H1 (cell line): ENCODE results near the gene OR2L5.

Source experiments
- BRCA1 ChIP-seq: IDR thresholded peaks from 2 replicates; pipeline ENCODE4 v1.6.1; 2012; ENCODE audit warnings: low read depth, low read length, improper control_type of control experiment
- CHD1 ChIP-seq: IDR thresholded peaks from 2 replicates; pipeline ENCODE4 v1.6.1; 2012; ENCODE audit warnings: low read depth, low read length, improper control_type of control experiment
- EZH2 ChIP-seq: fragments of 200-600 bp; sonication (generic); IDR thresholded peaks from 2 replicates; pipeline ENCODE4 v1.7.1; 2012; ENCODE audit warnings: low read depth, mild to moderate bottlenecking, moderate library complexity, low read length, inconsistent platforms; ENCODE audit not compliant: severe bottlenecking
- HDAC2 ChIP-seq, 2 experiments: fragments of 300-600 bp in 1 of 2; sonication (generic) in 1 of 2; IDR thresholded peaks; 2 replicates each; pipeline ENCODE4 v1.6.1; 2011 to 2012; ENCODE audit warnings: low read depth in 2 of 2, low read length in 2 of 2, mild to moderate bottlenecking in 2 of 2, moderate library complexity in 2 of 2, borderline replicate concordance in 1 of 2, inconsistent platforms in 1 of 2
- POLR2A ChIP-seq, 2 experiments: IDR thresholded peaks; 1 replicate in 1 of 2; 2 replicates in 1 of 2; pipeline ENCODE4 v1.6.1; 2011; ENCODE audit warnings: low read depth in 2 of 2, low read length in 2 of 2, mild to moderate bottlenecking in 2 of 2; ENCODE audit errors: control extremely low read depth in 1 of 2
- POLR2AphosphoS5 ChIP-seq: IDR thresholded peaks from 2 replicates; pipeline ENCODE4 v1.6.1; 2011; ENCODE audit warnings: low read depth, low read length
- RAD21 ChIP-seq, 2 experiments: IDR thresholded peaks in 1 of 2; conservative IDR thresholded peaks in 1 of 2; 2 replicates each; pipeline ENCODE4 v1.6.1; 2011; ENCODE audit warnings: low read depth in 2 of 2, low read length in 2 of 2, improper control_type of control experiment in 1 of 2, inconsistent platforms in 1 of 2, mild to moderate bottlenecking in 1 of 2, moderate library complexity in 1 of 2
- SAP30 ChIP-seq: fragments of 300-600 bp; sonication (generic); IDR thresholded peaks from 2 replicates; pipeline ENCODE4 v1.7.1; 2012; ENCODE audit warnings: low read length, moderate library complexity, mild to moderate bottlenecking, inconsistent platforms; ENCODE audit not compliant: insufficient read depth, insufficient replicate concordance
- SIN3A ChIP-seq, 2 experiments: IDR thresholded peaks in 1 of 2; conservative IDR thresholded peaks in 1 of 2; 2 replicates each; pipeline ENCODE4 v1.6.1; 2011 to 2012; ENCODE audit warnings: low read length in 2 of 2, improper control_type of control experiment in 1 of 2, low read depth in 1 of 2, mild to moderate bottlenecking in 1 of 2
- SP1 ChIP-seq: IDR thresholded peaks from 2 replicates; pipeline ENCODE4 v1.6.1; 2011; ENCODE audit warnings: low read depth, low read length
- TAF1 ChIP-seq: IDR thresholded peaks from 2 replicates; pipeline ENCODE4 v1.6.1; 2011; ENCODE audit warnings: mild to moderate bottlenecking, low read depth, low read length
- ZNF274 ChIP-seq: IDR thresholded peaks from 2 replicates; pipeline ENCODE4 v1.7.0; 2012; ENCODE audit warnings: low read length, borderline replicate concordance; ENCODE audit errors: extremely low read depth
- TF ChIP-seq, protein P1 (sequence below), 3 experiments: IDR thresholded peaks; 1 replicate in 2 of 3; 2 replicates in 1 of 3; pipeline versions ENCODE4 v1.5.1 to v1.6.1; 2011; ENCODE audit warnings: low read length in 3 of 3, mild to moderate bottlenecking in 3 of 3, inconsistent platforms in 2 of 3, low read depth in 1 of 3, moderate library complexity in 1 of 3; ENCODE audit not compliant: insufficient read depth in 1 of 3; ENCODE audit errors: control extremely low read depth in 1 of 3

GRCh38 chr1:247992986-247993385, 20.5 kb upstream of the OR2L5 start:
- TF ChIP-seq RAD21 (IDR thresholded peaks at IDR 0.05 in 1 of 2, conservative IDR thresholded peaks at IDR 0.05 in 1 of 2; ENCODE audit: low read depth in 2 of 2, low read length in 2 of 2) (no peak), SP1 (no peak), TAF1 (no peak), SAP30 (no peak), ZNF274 (no peak), POLR2A (IDR thresholded peaks at IDR 0.05; ENCODE audit: control extremely low read depth in 1 of 2, low read depth in 2 of 2, low read length in 2 of 2) (no peak), POLR2AphosphoS5 (no peak), BRCA1 (no peak), SIN3A (conservative IDR thresholded peaks at IDR 0.05 in 1 of 2, IDR thresholded peaks at IDR 0.05 in 1 of 2; ENCODE audit: low read depth in 1 of 2, low read length in 2 of 2) (no peak), EZH2 (no peak), HDAC2 (IDR thresholded peaks at IDR 0.05; ENCODE audit: borderline replicate concordance in 1 of 2, low read depth in 2 of 2, low read length in 2 of 2) (no peak), CHD1 (no peak)
- TF ChIP-seq, protein P1, sequence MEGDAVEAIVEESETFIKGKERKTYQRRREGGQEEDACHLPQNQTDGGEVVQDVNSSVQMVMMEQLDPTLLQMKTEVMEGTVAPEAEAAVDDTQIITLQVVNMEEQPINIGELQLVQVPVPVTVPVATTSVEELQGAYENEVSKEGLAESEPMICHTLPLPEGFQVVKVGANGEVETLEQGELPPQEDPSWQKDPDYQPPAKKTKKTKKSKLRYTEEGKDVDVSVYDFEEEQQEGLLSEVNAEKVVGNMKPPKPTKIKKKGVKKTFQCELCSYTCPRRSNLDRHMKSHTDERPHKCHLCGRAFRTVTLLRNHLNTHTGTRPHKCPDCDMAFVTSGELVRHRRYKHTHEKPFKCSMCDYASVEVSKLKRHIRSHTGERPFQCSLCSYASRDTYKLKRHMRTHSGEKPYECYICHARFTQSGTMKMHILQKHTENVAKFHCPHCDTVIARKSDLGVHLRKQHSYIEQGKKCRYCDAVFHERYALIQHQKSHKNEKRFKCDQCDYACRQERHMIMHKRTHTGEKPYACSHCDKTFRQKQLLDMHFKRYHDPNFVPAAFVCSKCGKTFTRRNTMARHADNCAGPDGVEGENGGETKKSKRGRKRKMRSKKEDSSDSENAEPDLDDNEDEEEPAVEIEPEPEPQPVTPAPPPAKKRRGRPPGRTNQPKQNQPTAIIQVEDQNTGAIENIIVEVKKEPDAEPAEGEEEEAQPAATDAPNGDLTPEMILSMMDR (IDR thresholded peaks at IDR 0.05; ENCODE audit: control extremely low read depth in 1 of 3, insufficient read depth in 1 of 3, low read depth in 1 of 3, low read length in 3 of 3): no peak
